GM19455 (cell line): Measurements from ENCODE around the gene TEK.
"Not testable (repeated sequence)": the region's sequence is repeated elsewhere in the genome, so short reads cannot be mapped to it uniquely, and the experiment has no call there.

Experiments
- ATAC-seq: cut with Tn5 transposase; IDR thresholded peaks from one replicate; pipeline ENCODE4 v1.9.1; 2021; ENCODE audit not compliant: unreplicated experiment

Gene TEK

GRCh38 chr9:27108981-27109541 lies at the start of gene TEK:
Gene TEK (plus strand): TSS chr9:27109225. CDS start chr9:27109591, 366 bp downstream.
- ATAC-seq: no peak

- no peak for ATAC-seq
Measured at GRCh38 chr9:27059412-27059811, 49.6 kb upstream of the TEK start.

- ATAC-seq: no peak
Measured at GRCh38 chr9:27059907-27060306, 49.1 kb upstream of the TEK start.

GRCh38 chr9:27065288-27065687 lies 43.7 kb upstream of the TEK start:
- no peak for ATAC-seq

GRCh38 chr9:27073841-27074728 lies 34.9 kb upstream of the TEK start:
- ATAC-seq: no peak

GRCh38 chr9:27078685-27079084 lies 30.3 kb upstream of the TEK start:
- no peak for ATAC-seq

- ATAC-seq: no peak
Measured at GRCh38 chr9:27085456-27085855, 23.6 kb upstream of the TEK start.

- ATAC-seq: no peak
Measured at GRCh38 chr9:27086818-27087680, 22.0 kb upstream of the TEK start.

- no peak for ATAC-seq
Measured at GRCh38 chr9:27088981-27089380, 20.0 kb upstream of the TEK start.

GRCh38 chr9:27089706-27090105 lies 19.3 kb upstream of the TEK start:
- ATAC-seq: no peak

- no peak for ATAC-seq
Measured at GRCh38 chr9:27090231-27090630, 18.8 kb upstream of the TEK start.

- ATAC-seq: no peak
Measured at GRCh38 chr9:27090711-27091110, 18.3 kb upstream of the TEK start.

GRCh38 chr9:27092496-27092895 lies 16.5 kb upstream of the TEK start:
- not testable (repeated sequence) for ATAC-seq

- ATAC-seq: not testable (repeated sequence)
Measured at GRCh38 chr9:27093384-27094067, 15.5 kb upstream of the TEK start.

GRCh38 chr9:27094640-27095298 lies 14.3 kb upstream of the TEK start:
- no peak for ATAC-seq

GRCh38 chr9:27107241-27107640 lies 1.8 kb upstream of the TEK start:
- ATAC-seq: no peak

GRCh38 chr9:27109621-27110020 lies 596 bp downstream of the TEK start:
- no peak for ATAC-seq

GRCh38 chr9:27110181-27110580 lies 1.2 kb downstream of the TEK start:
- no peak for ATAC-seq

- no peak for ATAC-seq
Measured at GRCh38 chr9:27112235-27112634, 3.2 kb downstream of the TEK start.

GRCh38 chr9:27117489-27118135 lies 8.6 kb downstream of the TEK start:
- no peak for ATAC-seq
